SK-N-MC (cell line): ENCODE measurements around the gene KLF3.
A peak's percentile ranks its signal among the peaks of the same experiment; 100 is the strongest.

Source experiments
- DNase-seq: peaks from one replicate; pipeline ENCODE4 v3.0.0-alpha.2; 2011; ENCODE audit warnings: low read depth, low spot score
- H3K27ac ChIP-seq: fragments of 200-600 bp; sonication (generic); 2 replicates; pipeline ENCODE4 v1.5.1; 2016; ENCODE audit warnings: mixed run types
- H3K36me3 ChIP-seq: fragments of 200-600 bp; sonication (generic); 2 replicates; pipeline ENCODE4 v1.6.1; 2017; ENCODE audit warnings: antibody characterized with exemption, low read length, mixed read lengths; ENCODE audit not compliant: insufficient read depth
- H3K4me3 ChIP-seq: fragments of 200-600 bp; sonication (generic); 2 replicates; pipeline ENCODE4 v1.5.1; 2016
- H3K9ac ChIP-seq: fragments of 200-600 bp; sonication (generic); 2 replicates; pipeline ENCODE4 v1.8.0; 2017; ENCODE audit warnings: mixed run types, mixed read lengths; ENCODE audit not compliant: insufficient read length
- H3K9me3 ChIP-seq: fragments of 200-600 bp; sonication (generic); 2 replicates; pipeline ENCODE4 v1.6.1; 2017; ENCODE audit warnings: low read depth, mild to moderate bottlenecking, antibody characterized with exemption, low read length, moderate library complexity, mixed read lengths
- EZH2 ChIP-seq: fragments of 200-600 bp; sonication (generic); IDR thresholded peaks from one replicate; pipeline ENCODE4 v1.6.1; 2017; ENCODE audit warnings: antibody characterized with exemption
- FOXP2 ChIP-seq: optimal IDR thresholded peaks from 2 replicates; pipeline ENCODE3; 2011; ENCODE audit warnings: mild to moderate bottlenecking, moderate library complexity; ENCODE audit not compliant: insufficient read depth; ENCODE audit errors: extremely low read length, control extremely low read depth
- POLR2AphosphoS5 ChIP-seq: IDR thresholded peaks from 2 replicates; pipeline ENCODE4 v1.6.1; 2012; ENCODE audit warnings: mild to moderate bottlenecking, low read depth, low read length, borderline replicate concordance

The KLF3 gene

GRCh38 chr4:38675146-38676121, 11.4 kb downstream of the KLF3 start:
- TF ChIP-seq EZH2 (no peak), POLR2AphosphoS5 (no peak), FOXP2 (no peak)
- H3K9me3 ChIP-seq: no peaks in the 10 kb centered on the region
- H3K9ac ChIP-seq: no peak overlapping the region
- peak overlapping the region; percentile 33; the same call in 1 of the 2 replicates for H3K4me3 ChIP-seq
- peak; percentile 40 for DNase-seq
- H3K36me3 ChIP-seq: peaks cover 3% of the 10 kb centered on the region; the same call in 1 of the 2 replicates
- H3K27ac ChIP-seq: peak overlapping the region; percentile 19; the same call in 1 of the 2 replicates

- H3K4me3 ChIP-seq: no peak overlapping the region
- TF ChIP-seq EZH2: no peak
- TF ChIP-seq FOXP2: no peak
- TF ChIP-seq POLR2AphosphoS5: no peak
- H3K9me3 ChIP-seq: no peaks in the 10 kb centered on the region
- H3K9ac ChIP-seq: no peak overlapping the region
- H3K27ac ChIP-seq: no peak overlapping the region
- no peak for DNase-seq
- peaks cover 8% of the 10 kb centered on the region; the same call in 1 of the 2 replicates for H3K36me3 ChIP-seq
Observed at GRCh38 chr4:38676986-38677385, 13.0 kb downstream of the KLF3 start.

GRCh38 chr4:38677441-38677840, 13.4 kb downstream of the KLF3 start:
- TF ChIP-seq EZH2: no peak
- TF ChIP-seq POLR2AphosphoS5: no peak
- TF ChIP-seq FOXP2: no peak
- Histone ChIP-seq H3K4me3 (no peak overlapping the region), H3K9me3 (no peaks in the 10 kb centered on the region), H3K9ac (no peak overlapping the region), H3K36me3 (peaks cover 8% of the 10 kb centered on the region; the same call in 1 of the 2 replicates), H3K27ac (no peak overlapping the region)
- DNase-seq: no peak

GRCh38 chr4:38678078-38678477, 14.1 kb downstream of the KLF3 start:
- TF ChIP-seq FOXP2 (no peak), POLR2AphosphoS5 (no peak), EZH2 (no peak)
- Histone ChIP-seq H3K4me3 (no peak overlapping the region), H3K27ac (no peak overlapping the region), H3K9ac (no peak overlapping the region), H3K36me3 (peaks cover 8% of the 10 kb centered on the region; the same call in 1 of the 2 replicates), H3K9me3 (no peaks in the 10 kb centered on the region)
- DNase-seq: no peak

GRCh38 chr4:38679921-38680320, 15.9 kb downstream of the KLF3 start:
- peaks cover 8% of the 10 kb centered on the region; the same call in 1 of the 2 replicates for H3K36me3 ChIP-seq
- H3K4me3 ChIP-seq: no peak overlapping the region
- no peak for DNase-seq
- TF ChIP-seq EZH2: no peak
- TF ChIP-seq POLR2AphosphoS5: no peak
- TF ChIP-seq FOXP2: no peak
- no peak overlapping the region for H3K27ac ChIP-seq
- no peak overlapping the region for H3K9ac ChIP-seq
- no peaks in the 10 kb centered on the region for H3K9me3 ChIP-seq

GRCh38 chr4:38681281-38681991, 17.4 kb downstream of the KLF3 start:
- Histone ChIP-seq H3K27ac (no peak overlapping the region), H3K4me3 (no peak overlapping the region)
- no peak for TF ChIP-seq FOXP2
- no peak for TF ChIP-seq EZH2
- no peak for TF ChIP-seq POLR2AphosphoS5

GRCh38 chr4:38682336-38682735, 18.3 kb downstream of the KLF3 start:
- Histone ChIP-seq H3K36me3 (peaks cover 9% of the 10 kb centered on the region; the same call in 1 of the 2 replicates), H3K27ac (no peak overlapping the region), H3K4me3 (no peak overlapping the region), H3K9me3 (no peaks in the 10 kb centered on the region), H3K9ac (no peak overlapping the region)
- TF ChIP-seq POLR2AphosphoS5: no peak
- TF ChIP-seq EZH2: no peak
- no peak for TF ChIP-seq FOXP2
- no peak for DNase-seq

More at GRCh38 chr4:38681281-38681991, 17.4 kb downstream of the KLF3 start:
- Histone ChIP-seq H3K9me3 (no peaks in the 10 kb centered on the region), H3K36me3 (peaks cover 8% of the 10 kb centered on the region; the same call in 1 of the 2 replicates), H3K9ac (no peak overlapping the region)
- no peak for DNase-seq

- no peak for DNase-seq
- Histone ChIP-seq H3K4me3 (no peak overlapping the region), H3K27ac (no peak overlapping the region), H3K9me3 (no peaks in the 10 kb centered on the region), H3K36me3 (peaks cover 18% of the 10 kb centered on the region; the same call in 1 of the 2 replicates), H3K9ac (no peak overlapping the region)
- no peak for TF ChIP-seq POLR2AphosphoS5
- no peak for TF ChIP-seq EZH2
- no peak for TF ChIP-seq FOXP2
Observed at GRCh38 chr4:38683276-38683675, 19.3 kb downstream of the KLF3 start.
